RPMI7951 (cell line): Measurements from ENCODE around the gene AFF3. TPM values are rescaled to one million over a fixed set of nuclear protein-coding genes. Genes with fewer than 3 reads are reported as not detected.
"Not testable (repeated sequence)": the region's sequence is repeated elsewhere in the genome, so short reads cannot be mapped to it uniquely, and the experiment has no call there.

ENCODE experiments used
- DNase-seq: peaks from one replicate; pipeline ENCODE4 v3.0.0-alpha.2; 2012; ENCODE audit warnings: low read depth
- total RNA-seq: library from RNA; depleted of rRNA; stranded (reverse); fragments of >200 nt; shearing (Covaris generic); gene quantifications from 2 replicates; pipeline ENCODE4 v1.2.3, GENCODE V29; 2014

The AFF3 gene
- total RNA-seq, 1 experiment from 2014 or later: 1.3 TPM

- DNase-seq: no peak
Observed at GRCh38 chr2:99672766-99673350, 469.5 kb downstream of the AFF3 start.

GRCh38 chr2:99670768-99671734, 471.3 kb downstream of the AFF3 start:
- DNase-seq: no peak

GRCh38 chr2:99666256-99666655, 476.1 kb downstream of the AFF3 start:
- no peak for DNase-seq

GRCh38 chr2:99663641-99664040, 478.7 kb downstream of the AFF3 start:
- DNase-seq: no peak

GRCh38 chr2:99662761-99663341, 479.5 kb downstream of the AFF3 start:
- DNase-seq: peak; percentile 90

GRCh38 chr2:99661761-99662160, 480.6 kb downstream of the AFF3 start:
- DNase-seq: not testable (repeated sequence)

GRCh38 chr2:99660616-99661406, 481.6 kb downstream of the AFF3 start:
- DNase-seq: no peak

- peak; percentile 50 for DNase-seq
Observed at GRCh38 chr2:99659874-99660273, 482.5 kb downstream of the AFF3 start.

GRCh38 chr2:99657691-99658258, 484.6 kb downstream of the AFF3 start:
- no peak for DNase-seq

- DNase-seq: no peak
Observed at GRCh38 chr2:99656994-99657393, 485.4 kb downstream of the AFF3 start.

GRCh38 chr2:99653433-99653832, 489.0 kb downstream of the AFF3 start:
- DNase-seq: no peak

- no peak for DNase-seq
Observed at GRCh38 chr2:99652862-99653261, 489.5 kb downstream of the AFF3 start.

- DNase-seq: peak; percentile 66
Observed at GRCh38 chr2:99651930-99652670, 490.3 kb downstream of the AFF3 start.

GRCh38 chr2:99648906-99649789, 493.2 kb downstream of the AFF3 start:
- no peak for DNase-seq

- DNase-seq: peak; percentile 46
Observed at GRCh38 chr2:99648178-99648844, 494.1 kb downstream of the AFF3 start.

GRCh38 chr2:99645960-99646359, 496.4 kb downstream of the AFF3 start:
- DNase-seq: no peak

- DNase-seq: no peak
Observed at GRCh38 chr2:99644419-99644787, 498.0 kb downstream of the AFF3 start.

- no peak for DNase-seq
Observed at GRCh38 chr2:99643787-99644418, 498.5 kb downstream of the AFF3 start.

GRCh38 chr2:99641999-99642398, 500.4 kb downstream of the AFF3 start:
- no peak for DNase-seq
